Hematopoietic multipotent progenitor cell (in vitro differentiated cells): ENCODE results near the gene ATXN2. TPM values are rescaled to one million over a fixed set of nuclear protein-coding genes. Genes with fewer than 3 reads are reported as not detected.
"Not testable (repeated sequence)": the region's sequence is repeated elsewhere in the genome, so short reads cannot be mapped to it uniquely, and the experiment has no call there.

ENCODE experiments used
- DNase-seq, 3 donors: peaks; one replicate each; pipeline ENCODE4 v3.0.0-alpha.2; 2011 to 2015; ENCODE audit warnings: low read depth in 2 of 3, low spot score in 2 of 3
- total RNA-seq: library from RNA; depleted of rRNA; stranded (reverse); fragments of >200 nt; gene quantifications from one replicate; pipeline ENCODE4 v1.2.3, GENCODE V29; 2012

The ATXN2 gene
- total RNA-seq, 1 donor = 32.3 TPM

- DNase-seq = no peak
Measured at GRCh38 chr12:111574797-111575443, 24.2 kb downstream of the ATXN2 start.

GRCh38 chr12:111573476-111573875 is 25.6 kb downstream of the ATXN2 start:
- DNase-seq = no peak

GRCh38 chr12:111570084-111570961 is 28.8 kb downstream of the ATXN2 start:
- DNase-seq = no peak

GRCh38 chr12:111569363-111570083 is 29.6 kb downstream of the ATXN2 start:
- no peak for DNase-seq

GRCh38 chr12:111560844-111561243 is 38.3 kb downstream of the ATXN2 start:
- DNase-seq = not testable (repeated sequence)

- DNase-seq = no peak
Measured at GRCh38 chr12:111558107-111558376, 41.1 kb downstream of the ATXN2 start.

- DNase-seq = no peak
Measured at GRCh38 chr12:111557271-111558106, 41.6 kb downstream of the ATXN2 start.

GRCh38 chr12:111556676-111557075 is 42.4 kb downstream of the ATXN2 start:
- peak in 2 of 3 donors; percentile 24 to 67 for DNase-seq

GRCh38 chr12:111555313-111555712 is 43.8 kb downstream of the ATXN2 start:
- DNase-seq = peak in 1 of 3 donors; percentile 16

GRCh38 chr12:111546758-111547383 is 52.2 kb downstream of the ATXN2 start:
- no peak for DNase-seq

GRCh38 chr12:111546171-111546570 is 52.9 kb downstream of the ATXN2 start:
- no peak for DNase-seq

- DNase-seq = no peak
Measured at GRCh38 chr12:111544032-111544431, 55.1 kb downstream of the ATXN2 start.

GRCh38 chr12:111532751-111533150 is 66.4 kb downstream of the ATXN2 start:
- DNase-seq = no peak

GRCh38 chr12:111529424-111530368 is 69.4 kb downstream of the ATXN2 start:
- peak; percentile 30 to 84 (median 75) for DNase-seq

GRCh38 chr12:111523587-111524167 is 75.4 kb downstream of the ATXN2 start:
- no peak for DNase-seq

GRCh38 chr12:111521801-111522200 is 77.3 kb downstream of the ATXN2 start:
- DNase-seq = no peak

GRCh38 chr12:111519937-111520336 is 79.2 kb downstream of the ATXN2 start:
- DNase-seq = no peak

GRCh38 chr12:111519083-111519482 is 80.0 kb downstream of the ATXN2 start:
- no peak for DNase-seq

GRCh38 chr12:111507719-111508118 is 91.4 kb downstream of the ATXN2 start:
- DNase-seq = not testable (repeated sequence)
